Keratinocyte (primary cell): Measurements from ENCODE around the gene FHOD3. TPM values are rescaled to one million over a fixed set of nuclear protein-coding genes. Genes with fewer than 3 reads are reported as not detected.
"Not testable (repeated sequence)": the region's sequence is repeated elsewhere in the genome, so short reads cannot be mapped to it uniquely, and the experiment has no call there.

Experiments
- DNase-seq: peaks from one replicate; pipeline ENCODE4 v3.0.0-alpha.2; 2011; ENCODE audit warnings: low read depth, missing footprints, low spot score
- FAIRE-seq: peaks from 2 replicates; lab custom pipeline; 2011; peaks lifted over from hg19 to GRCh38; lab: Jason Lieb, UNC
- H2AFZ ChIP-seq: 2 replicates; pipeline ENCODE4 v1.6.0; 2012; ENCODE audit warnings: low read length, control low read depth, inconsistent platforms; ENCODE audit not compliant: control insufficient read depth
- H3K27ac ChIP-seq: 2 replicates; pipeline ENCODE4 v1.5.1; 2011; ENCODE audit warnings: low read length; ENCODE audit not compliant: control insufficient read depth, insufficient read depth
- H3K27me3 ChIP-seq: 3 replicates; pipeline ENCODE4 v1.6.0; 2011; ENCODE audit warnings: low read length; ENCODE audit not compliant: control insufficient read depth, insufficient read depth; ENCODE audit errors: extremely low read depth
- H3K36me3 ChIP-seq, 2 experiments: 2 replicates in 1 of 2; 3 replicates in 1 of 2; pipeline ENCODE4 v1.5.1; 2011; ENCODE audit warnings: low read length in 2 of 2, mild to moderate bottlenecking in 1 of 2; ENCODE audit not compliant: control insufficient read depth in 2 of 2, insufficient read depth in 2 of 2; ENCODE audit errors: extremely low read depth in 1 of 2
- H3K4me1 ChIP-seq: 3 replicates; pipeline ENCODE4 v1.5.1; 2011; ENCODE audit warnings: low read length; ENCODE audit not compliant: control insufficient read depth, insufficient read depth; ENCODE audit errors: extremely low read depth
- H3K4me2 ChIP-seq: 3 replicates; pipeline ENCODE4 v1.6.0; 2011; ENCODE audit warnings: low read depth, low read length; ENCODE audit not compliant: control insufficient read depth, insufficient read depth; ENCODE audit errors: extremely low read depth
- H3K4me3 ChIP-seq, 3 experiments: fragments of 200-600 bp in 1 of 3; sonication (generic) in 1 of 3; 2 replicates in 2 of 3; 3 replicates in 1 of 3; pipeline ENCODE4 v1.5.1; 2011 to 2016; ENCODE audit warnings: low read length in 3 of 3, mild to moderate bottlenecking in 3 of 3, control low read depth in 2 of 3, inconsistent platforms in 1 of 3, low read depth in 1 of 3, mixed read lengths in 1 of 3, mixed run types in 1 of 3, moderate library complexity in 1 of 3; ENCODE audit not compliant: control insufficient read depth in 2 of 3, insufficient read depth in 2 of 3; ENCODE audit errors: extremely low read depth in 1 of 3
- H3K79me2 ChIP-seq: 2 replicates; pipeline ENCODE4 v1.6.0; 2012; ENCODE audit warnings: low read length; ENCODE audit not compliant: control insufficient read depth, insufficient read depth
- H3K9ac ChIP-seq: 3 replicates; pipeline ENCODE4 v1.6.0; 2011; ENCODE audit warnings: low read length; ENCODE audit not compliant: control insufficient read depth, insufficient read depth; ENCODE audit errors: extremely low read depth
- H3K9me1 ChIP-seq: 3 replicates; pipeline ENCODE4 v1.6.0; 2011; ENCODE audit warnings: low read length; ENCODE audit not compliant: control insufficient read depth, insufficient read depth; ENCODE audit errors: extremely low read depth
- H3K9me3 ChIP-seq: 2 replicates; pipeline ENCODE4 v1.5.1; 2012; ENCODE audit warnings: low read depth, low read length; ENCODE audit not compliant: control insufficient read depth
- H4K20me1 ChIP-seq: 3 replicates; pipeline ENCODE4 v1.6.0; 2011; ENCODE audit warnings: low read length; ENCODE audit not compliant: control insufficient read depth, insufficient read depth; ENCODE audit errors: extremely low read depth
- EZH2 ChIP-seq: IDR thresholded peaks from one replicate; pipeline ENCODE4 v1.6.1; 2012; ENCODE audit warnings: inconsistent platforms, mild to moderate bottlenecking, low read length, moderate library complexity
- dilution Hi-C: fragments of 300-500 bp; cut with MboI; formaldehyde crosslinking; loops from one replicate; pipeline ENCODE4 v1.7.0; 2020; ENCODE audit warnings: low sequenced_read_pairs; ENCODE audit not compliant: extremely low pct_ligation_motif_present
- polyA plus RNA-seq, 5 experiments: library from polyadenylated mRNA; depleted of rRNA in 3 of 5; stranded (reverse) in 3 of 5; stranded (forward) in 1 of 5; unstranded in 1 of 5; fragments of >200 nt; gene quantifications; 1 replicate in 1 of 5; 2 replicates in 3 of 5; 3 replicates in 1 of 5; pipeline versions ENCODE4 v1.2.1 to v1.2.3, GENCODE V29; 2011 to 2012; ENCODE audit warnings: missing spikeins in 2 of 5, low read depth in 1 of 5, low replicate concordance in 1 of 5
- TF ChIP-seq, protein P1 (sequence below), 3 experiments: IDR thresholded peaks in 1 of 3; conservative IDR thresholded peaks in 1 of 3; optimal IDR thresholded peaks in 1 of 3; 2 replicates in 2 of 3; 3 replicates in 1 of 3; pipeline versions ENCODE3 to v1.5.1; 2011; ENCODE audit warnings: low read length in 3 of 3, mild to moderate bottlenecking in 3 of 3, moderate library complexity in 2 of 3, control low read depth in 1 of 3, inconsistent platforms in 1 of 3; ENCODE audit not compliant: insufficient read depth in 2 of 3; ENCODE audit errors: extremely low read depth in 1 of 3

Gene FHOD3
- polyA plus RNA-seq, 1 donor (not counting 4 experiments of a cell fraction or from before 2014, with no cell fraction given) = 7.7 TPM

DNA sequence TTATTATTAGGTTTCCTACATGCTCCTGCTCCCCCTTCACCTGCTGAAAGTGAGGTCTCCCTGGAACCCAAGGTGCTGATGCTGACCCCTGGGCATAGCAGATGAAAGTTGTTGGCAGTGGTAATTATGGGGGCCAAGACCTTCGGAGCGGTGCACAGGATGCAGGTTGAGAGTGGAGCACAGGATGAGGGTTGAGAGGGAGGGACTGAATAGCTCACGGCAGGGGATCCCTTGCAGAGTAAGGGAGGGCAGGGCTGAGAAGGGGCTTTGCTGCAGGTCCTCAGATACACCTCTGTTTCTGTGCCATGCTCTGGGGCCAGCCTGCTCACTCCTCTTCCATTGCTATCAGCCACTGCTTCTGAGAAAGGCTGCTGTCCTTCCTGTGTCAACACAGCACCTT, 163.3 kb downstream of the FHOD3 start:
- Histone ChIP-seq H3K4me3 (no peak overlapping the region), H3K27ac (no peak overlapping the region), H2AFZ (no peak overlapping the region), H3K27me3 (no peaks in the 10 kb centered on the region), H3K9me3 (no peaks in the 10 kb centered on the region), H3K79me2 (no peaks in the 10 kb centered on the region), H3K4me1 (no peaks in the 10 kb centered on the region), H3K9me1 (no peaks in the 10 kb centered on the region), H3K9ac (no peak overlapping the region), H3K4me2 (no peak overlapping the region), H3K36me3 (no peaks in the 10 kb centered on the region), H4K20me1 (no peaks in the 10 kb centered on the region)
- FAIRE-seq (no peak), DNase-seq (no peak)
- TF ChIP-seq, protein P1, sequence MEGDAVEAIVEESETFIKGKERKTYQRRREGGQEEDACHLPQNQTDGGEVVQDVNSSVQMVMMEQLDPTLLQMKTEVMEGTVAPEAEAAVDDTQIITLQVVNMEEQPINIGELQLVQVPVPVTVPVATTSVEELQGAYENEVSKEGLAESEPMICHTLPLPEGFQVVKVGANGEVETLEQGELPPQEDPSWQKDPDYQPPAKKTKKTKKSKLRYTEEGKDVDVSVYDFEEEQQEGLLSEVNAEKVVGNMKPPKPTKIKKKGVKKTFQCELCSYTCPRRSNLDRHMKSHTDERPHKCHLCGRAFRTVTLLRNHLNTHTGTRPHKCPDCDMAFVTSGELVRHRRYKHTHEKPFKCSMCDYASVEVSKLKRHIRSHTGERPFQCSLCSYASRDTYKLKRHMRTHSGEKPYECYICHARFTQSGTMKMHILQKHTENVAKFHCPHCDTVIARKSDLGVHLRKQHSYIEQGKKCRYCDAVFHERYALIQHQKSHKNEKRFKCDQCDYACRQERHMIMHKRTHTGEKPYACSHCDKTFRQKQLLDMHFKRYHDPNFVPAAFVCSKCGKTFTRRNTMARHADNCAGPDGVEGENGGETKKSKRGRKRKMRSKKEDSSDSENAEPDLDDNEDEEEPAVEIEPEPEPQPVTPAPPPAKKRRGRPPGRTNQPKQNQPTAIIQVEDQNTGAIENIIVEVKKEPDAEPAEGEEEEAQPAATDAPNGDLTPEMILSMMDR (optimal IDR thresholded peaks at IDR 0.05 in 1 of 3, IDR thresholded peaks at IDR 0.05 in 1 of 3, conservative IDR thresholded peaks at IDR 0.05 in 1 of 3; ENCODE audit: extremely low read depth in 1 of 3, insufficient read depth in 2 of 3, low read length in 3 of 3) = no peak
- TF ChIP-seq EZH2 = no peak
- dilution Hi-C loops = no loop called here

DNA sequence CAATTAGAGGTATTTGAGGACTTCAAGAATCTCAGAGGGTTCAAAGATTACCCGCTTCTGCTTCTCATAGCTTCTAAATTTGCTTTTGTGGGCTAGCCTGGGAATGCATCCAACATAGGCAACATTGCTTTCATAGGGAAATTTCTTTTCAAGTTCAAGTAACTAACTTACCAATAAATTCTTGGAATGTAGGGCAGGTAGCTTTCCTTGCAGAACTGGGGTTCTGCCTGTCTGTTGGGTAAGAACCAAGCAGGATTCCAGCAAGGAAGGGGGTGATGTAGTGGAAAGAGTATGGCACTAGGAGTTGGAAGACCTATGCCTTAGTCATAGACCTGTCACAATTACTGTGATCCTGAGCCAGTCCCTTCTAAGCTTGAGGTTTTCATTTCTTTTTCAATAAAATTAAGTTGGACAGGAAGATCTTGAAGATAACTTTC, 164.1 kb downstream of the FHOD3 start:
- no peaks in the 10 kb centered on the region for H3K79me2 ChIP-seq
- DNase-seq = no peak
- H3K4me3 ChIP-seq = no peak overlapping the region
- no peak overlapping the region for H3K9ac ChIP-seq
- no peaks in the 10 kb centered on the region for H4K20me1 ChIP-seq
- H3K27ac ChIP-seq = no peak overlapping the region
- no peak for TF ChIP-seq EZH2
- TF ChIP-seq, protein P1 (optimal IDR thresholded peaks at IDR 0.05 in 1 of 3, IDR thresholded peaks at IDR 0.05 in 1 of 3, conservative IDR thresholded peaks at IDR 0.05 in 1 of 3; ENCODE audit: extremely low read depth in 1 of 3, insufficient read depth in 2 of 3, low read length in 3 of 3) = no peak
- no peaks in the 10 kb centered on the region for H3K9me1 ChIP-seq
- no peaks in the 10 kb centered on the region for H3K27me3 ChIP-seq
- no peak overlapping the region for H2AFZ ChIP-seq
- dilution Hi-C loops = no loop called here
- no peak for FAIRE-seq
- no peak overlapping the region for H3K4me2 ChIP-seq
- H3K9me3 ChIP-seq = no peaks in the 10 kb centered on the region
- no peaks in the 10 kb centered on the region for H3K4me1 ChIP-seq
- H3K36me3 ChIP-seq = no peaks in the 10 kb centered on the region

DNA sequence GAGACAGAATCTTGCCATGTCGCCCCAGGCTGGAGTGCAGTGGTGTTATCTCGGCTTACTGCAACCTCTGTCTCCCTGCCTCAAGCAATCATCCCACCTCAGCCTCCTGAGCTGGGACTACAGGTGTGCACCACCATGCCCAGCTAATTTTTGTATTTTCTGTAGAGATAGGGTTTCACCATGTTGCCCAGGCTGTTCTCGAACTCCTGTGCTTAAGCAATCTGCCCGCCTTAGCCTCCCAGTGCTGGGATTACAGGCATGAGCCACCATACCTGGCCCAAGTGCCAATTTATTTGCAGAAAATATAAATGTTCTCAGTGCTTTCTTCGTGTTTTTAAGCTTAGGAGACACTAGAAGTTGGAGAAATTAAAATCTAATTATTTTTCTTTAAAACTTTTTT, 166.0 kb downstream of the FHOD3 start:
- H3K9ac ChIP-seq, FAIRE-seq, dilution Hi-C loops, H3K27ac ChIP-seq, H3K4me1 ChIP-seq, DNase-seq, H3K9me1 ChIP-seq, H3K27me3 ChIP-seq, H3K4me2 ChIP-seq, H3K79me2 ChIP-seq, H4K20me1 ChIP-seq, H3K36me3 ChIP-seq, H3K4me3 ChIP-seq, H2AFZ ChIP-seq, H3K9me3 ChIP-seq: not testable (repeated sequence)
